NCI-H526 (cell line): ENCODE data around the gene PLPPR4.
"Not testable (repeated sequence)": the region's sequence is repeated elsewhere in the genome, so short reads cannot be mapped to it uniquely, and the experiment has no call there.

Experiments used
- DNase-seq, 2 experiments: peaks; one replicate each; lab custom pipeline; 2025; lab: John Stamatoyannopoulos, UW

PLPPR4 gene, protein sequence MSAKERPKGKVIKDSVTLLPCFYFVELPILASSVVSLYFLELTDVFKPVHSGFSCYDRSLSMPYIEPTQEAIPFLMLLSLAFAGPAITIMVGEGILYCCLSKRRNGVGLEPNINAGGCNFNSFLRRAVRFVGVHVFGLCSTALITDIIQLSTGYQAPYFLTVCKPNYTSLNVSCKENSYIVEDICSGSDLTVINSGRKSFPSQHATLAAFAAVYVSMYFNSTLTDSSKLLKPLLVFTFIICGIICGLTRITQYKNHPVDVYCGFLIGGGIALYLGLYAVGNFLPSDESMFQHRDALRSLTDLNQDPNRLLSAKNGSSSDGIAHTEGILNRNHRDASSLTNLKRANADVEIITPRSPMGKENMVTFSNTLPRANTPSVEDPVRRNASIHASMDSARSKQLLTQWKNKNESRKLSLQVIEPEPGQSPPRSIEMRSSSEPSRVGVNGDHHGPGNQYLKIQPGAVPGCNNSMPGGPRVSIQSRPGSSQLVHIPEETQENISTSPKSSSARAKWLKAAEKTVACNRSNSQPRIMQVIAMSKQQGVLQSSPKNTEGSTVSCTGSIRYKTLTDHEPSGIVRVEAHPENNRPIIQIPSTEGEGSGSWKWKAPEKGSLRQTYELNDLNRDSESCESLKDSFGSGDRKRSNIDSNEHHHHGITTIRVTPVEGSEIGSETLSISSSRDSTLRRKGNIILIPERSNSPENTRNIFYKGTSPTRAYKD

DNA sequence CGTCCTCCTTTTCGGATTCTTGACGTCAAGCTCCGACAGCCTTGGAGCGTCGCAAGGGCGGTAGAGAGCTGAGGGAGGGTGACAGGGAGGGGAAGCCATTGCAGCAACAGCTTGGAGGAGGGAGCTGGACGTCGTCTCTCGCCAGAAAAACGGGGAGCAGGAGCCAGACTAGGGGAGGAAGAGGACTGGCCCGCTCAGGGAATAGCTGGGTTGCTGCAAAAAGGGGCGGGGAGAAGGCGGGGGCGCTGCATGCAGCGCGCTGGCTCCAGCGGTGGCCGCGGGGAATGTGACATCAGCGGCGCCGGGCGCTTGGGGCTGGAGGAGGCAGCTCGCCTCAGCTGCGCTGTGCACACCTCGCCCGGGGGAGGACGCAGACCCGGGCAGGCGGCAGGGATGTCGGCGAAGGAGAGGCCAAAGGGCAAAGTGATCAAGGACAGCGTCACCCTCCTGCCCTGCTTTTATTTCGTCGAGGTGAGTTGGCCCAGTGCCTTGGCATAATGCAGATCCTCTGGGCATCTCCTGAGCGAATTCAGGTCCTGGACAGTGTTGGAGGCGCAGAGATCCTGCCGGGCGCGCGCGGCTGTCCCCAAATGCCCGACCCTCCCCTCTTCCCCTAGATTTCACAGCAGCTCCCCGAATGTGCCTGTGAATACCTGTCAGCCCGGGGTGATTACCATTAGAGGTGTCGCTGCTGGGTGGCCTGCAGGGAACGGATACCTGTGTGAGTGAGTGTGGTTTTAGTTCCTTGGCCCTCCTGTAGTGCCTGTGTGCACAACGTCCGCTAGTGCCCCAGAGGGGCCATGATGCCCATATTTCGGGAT is at the start of gene PLPPR4:
PLPPR4 (plus strand) TSS at position 292 of the 821 bp plus-strand sequence; CDS start at position 394, 102 bp downstream.
- peak; percentile 27 to 81 for DNase-seq

GRCh38 chr1:99216956-99217355 is 47.3 kb upstream of the PLPPR4 start:
- DNase-seq: peak; percentile 28 to 59

GRCh38 chr1:99217599-99217998 is 46.7 kb upstream of the PLPPR4 start:
- no peak for DNase-seq

GRCh38 chr1:99218572-99218971 is 45.7 kb upstream of the PLPPR4 start:
- no peak for DNase-seq

DNA sequence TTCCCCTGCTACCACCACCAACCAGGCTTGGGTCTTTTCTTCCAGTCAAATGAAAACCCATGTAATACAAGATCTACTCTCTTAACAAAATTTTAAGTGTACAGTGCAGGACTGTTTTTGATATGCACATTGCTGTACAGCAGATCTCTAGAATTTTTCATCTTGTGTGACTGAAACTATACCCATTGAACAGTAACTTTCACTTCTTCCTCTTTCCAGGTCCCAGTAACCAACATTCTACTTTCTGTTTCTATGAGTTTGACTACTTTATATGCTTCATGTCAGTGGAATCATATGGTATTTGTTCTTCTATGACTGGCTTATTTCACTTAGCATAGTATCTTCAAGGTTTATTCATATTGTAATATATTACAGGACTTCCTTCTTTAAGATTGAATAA is 45.3 kb upstream of the PLPPR4 start:
- DNase-seq: no peak

DNA sequence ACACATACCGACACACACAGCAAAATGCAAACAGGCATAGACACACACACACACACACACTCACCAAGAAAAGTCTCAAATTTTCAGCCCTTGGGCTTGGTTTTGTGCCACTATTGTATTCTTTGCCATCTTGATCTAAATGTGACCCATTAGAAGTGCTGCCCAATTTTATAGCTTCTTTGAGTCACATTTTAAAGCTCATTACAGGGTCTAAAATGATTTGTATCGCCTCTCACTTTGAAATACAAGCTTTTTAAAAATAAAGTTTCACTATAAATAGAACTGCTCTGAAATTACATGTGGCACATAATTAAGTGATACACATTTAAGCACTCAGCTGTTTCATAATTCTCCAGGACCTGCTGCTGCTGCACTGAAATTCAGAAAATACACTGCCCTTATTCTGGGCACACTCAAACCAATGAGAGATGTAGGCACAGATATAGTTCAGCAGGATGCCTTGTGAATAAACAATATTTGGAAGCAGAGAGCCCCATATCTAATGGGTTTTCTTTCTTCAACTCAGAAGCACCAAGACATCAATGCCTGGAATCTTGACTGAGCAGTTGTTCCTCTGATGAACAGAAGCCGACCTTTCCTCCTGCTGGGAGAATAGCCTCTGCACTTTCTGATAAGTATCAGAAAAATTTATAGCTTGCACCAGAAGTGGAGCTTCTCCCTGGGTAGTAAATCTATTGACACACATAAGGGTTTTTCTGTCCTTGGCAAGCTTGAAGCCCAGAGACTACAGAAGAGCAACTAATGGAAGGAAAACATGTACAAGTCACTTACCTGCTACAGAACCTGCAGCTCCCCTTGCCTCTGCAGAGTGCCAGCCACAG is 37.0 kb upstream of the PLPPR4 start:
- no peak for DNase-seq

DNA sequence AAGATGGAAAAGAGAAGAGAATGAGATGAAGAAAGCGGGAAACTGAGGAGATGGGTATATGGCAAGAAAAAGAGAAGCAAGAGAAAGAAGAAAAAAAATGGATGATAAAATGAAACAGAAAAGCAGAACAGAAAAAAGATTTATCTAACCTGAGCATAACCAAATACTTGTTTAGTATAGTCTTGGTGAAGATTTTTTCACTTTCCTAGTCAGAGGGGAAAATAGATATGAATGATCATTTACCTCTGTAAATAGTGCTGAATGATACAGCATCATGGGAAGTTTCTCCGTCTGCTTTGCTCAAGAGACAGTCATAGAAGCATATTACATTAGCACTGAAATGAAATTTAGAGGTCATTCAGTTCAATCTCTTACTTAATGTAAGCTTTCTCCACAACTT is 36.1 kb upstream of the PLPPR4 start:
- no peak for DNase-seq

DNA sequence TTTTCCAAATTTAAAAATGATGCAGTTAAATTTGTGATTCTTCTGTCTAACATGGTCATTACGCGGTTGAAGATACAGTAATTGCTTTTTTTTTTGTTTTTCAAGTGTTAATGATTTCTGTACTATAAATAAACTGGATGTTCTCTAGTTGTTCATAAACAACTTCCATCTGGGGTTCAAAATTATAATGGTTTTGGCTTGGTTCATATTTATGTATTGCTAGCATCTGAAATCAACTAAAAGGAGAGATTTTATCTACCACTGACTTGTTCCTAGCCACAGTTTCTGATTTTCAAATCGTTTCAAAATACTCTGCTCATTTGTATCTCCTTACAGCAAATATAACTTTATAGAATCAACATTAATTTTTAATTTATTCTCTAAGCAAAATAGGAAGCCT is 35.2 kb upstream of the PLPPR4 start:
- DNase-seq: no peak

DNA sequence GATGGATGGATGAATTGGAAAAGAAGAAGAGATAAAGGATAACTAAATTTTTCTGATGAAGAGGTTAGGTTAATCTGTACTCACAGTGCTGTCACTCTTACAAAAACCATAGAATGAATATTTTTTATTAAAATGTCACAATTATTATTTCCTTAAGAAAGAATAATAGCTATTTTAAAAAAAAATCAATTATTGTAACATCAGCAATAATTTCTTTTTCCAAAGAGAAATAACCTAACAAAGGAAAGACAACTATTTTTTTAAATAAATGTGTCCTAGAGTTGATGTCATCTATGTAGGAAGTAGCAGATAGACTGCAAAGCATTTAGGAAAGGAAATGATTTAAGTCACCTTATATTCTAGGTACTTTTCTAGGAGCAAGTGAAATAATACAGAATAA is 33.6 kb upstream of the PLPPR4 start:
- no peak for DNase-seq

- no peak for DNase-seq
These were observed 32.1 kb upstream of the PLPPR4 start for GRCh38 chr1:99232172-99232571.

GRCh38 chr1:99233446-99233845 is 30.8 kb upstream of the PLPPR4 start:
- no peak for DNase-seq

DNA sequence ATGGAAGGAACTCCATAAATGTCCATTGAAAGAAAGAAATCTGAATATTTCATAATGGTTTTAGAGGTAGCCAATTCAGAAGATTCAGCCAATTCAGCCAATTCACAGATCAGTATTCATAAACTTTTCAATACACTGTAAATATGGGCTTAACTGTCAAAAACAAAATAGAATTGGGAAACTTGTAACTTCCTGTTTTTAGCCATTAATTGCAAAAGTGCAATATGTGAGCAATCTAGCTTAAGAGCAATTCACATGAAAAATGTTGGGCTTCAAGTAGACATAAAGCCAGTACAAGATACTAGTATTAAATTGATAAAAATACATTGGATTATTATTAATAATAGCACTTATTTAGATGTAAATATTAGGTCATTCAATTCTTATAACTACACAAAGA is 27.5 kb upstream of the PLPPR4 start:
- no peak for DNase-seq

- DNase-seq: no peak
These were observed 24.6 kb upstream of the PLPPR4 start for GRCh38 chr1:99239690-99240089.

GRCh38 chr1:99240621-99241020 is 23.7 kb upstream of the PLPPR4 start:
- DNase-seq: no peak

DNA sequence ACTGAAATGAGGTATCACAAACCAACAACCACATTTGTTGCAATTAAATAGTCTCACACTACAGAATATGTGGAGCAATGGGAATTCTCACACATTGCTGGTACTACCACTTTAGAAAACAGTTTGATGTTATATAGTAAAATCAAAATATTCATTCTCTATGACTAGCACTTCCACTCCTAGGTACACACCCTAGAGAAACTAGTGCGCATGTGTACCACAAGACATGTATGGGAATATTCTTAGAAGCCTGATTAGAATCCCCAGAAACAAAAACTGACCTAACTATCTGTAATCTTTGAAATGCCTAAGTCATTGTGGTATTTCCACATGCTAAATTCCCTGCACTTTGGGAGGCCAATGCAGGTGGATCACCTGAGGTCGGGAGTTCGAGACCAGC is 18.1 kb upstream of the PLPPR4 start:
- DNase-seq: no peak

GRCh38 chr1:99247199-99247598 is 17.1 kb upstream of the PLPPR4 start:
- no peak for DNase-seq

DNA sequence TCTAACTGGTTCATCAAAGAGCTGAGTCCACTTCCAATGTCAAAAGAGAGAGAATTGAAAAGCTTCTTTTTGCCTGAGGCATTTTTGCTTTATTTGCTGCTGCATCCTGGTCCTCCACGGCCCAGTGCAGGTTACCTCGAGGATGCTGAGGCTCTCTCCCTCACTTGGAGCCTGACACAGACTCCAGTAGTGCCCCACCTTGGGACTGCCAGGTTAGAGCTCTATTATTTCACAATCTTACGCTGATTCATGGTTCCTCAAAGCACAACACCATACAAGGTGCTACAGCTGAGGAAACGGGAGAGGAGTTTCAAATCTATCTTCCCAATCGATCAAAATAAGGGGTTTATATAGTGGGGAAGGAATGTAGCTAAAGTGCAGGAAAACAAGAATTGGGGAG is 13.6 kb upstream of the PLPPR4 start:
- DNase-seq: no peak

DNA sequence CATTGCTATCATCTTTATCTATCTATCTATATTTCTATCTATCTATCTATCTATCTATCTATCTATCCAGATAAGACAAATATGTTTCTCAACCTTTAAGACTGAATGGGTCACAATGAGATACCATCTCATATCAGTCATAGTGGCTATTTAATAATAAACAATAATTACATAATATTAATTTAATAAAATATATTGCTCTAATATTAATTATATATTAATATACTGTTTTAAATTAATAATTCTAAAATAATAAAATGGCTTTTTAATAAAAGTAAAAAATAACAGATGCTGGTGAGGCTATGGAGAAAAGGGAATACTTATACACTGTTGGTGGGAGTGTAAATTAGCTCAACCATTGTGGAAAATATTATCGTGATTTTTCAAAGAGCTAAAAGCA is 13.0 kb upstream of the PLPPR4 start:
- no peak for DNase-seq

- no peak for DNase-seq
These were observed 11.7 kb upstream of the PLPPR4 start for GRCh38 chr1:99252630-99253029.

- DNase-seq: not testable (repeated sequence)
These were observed 3.9 kb upstream of the PLPPR4 start for GRCh38 chr1:99260402-99260801.

DNA sequence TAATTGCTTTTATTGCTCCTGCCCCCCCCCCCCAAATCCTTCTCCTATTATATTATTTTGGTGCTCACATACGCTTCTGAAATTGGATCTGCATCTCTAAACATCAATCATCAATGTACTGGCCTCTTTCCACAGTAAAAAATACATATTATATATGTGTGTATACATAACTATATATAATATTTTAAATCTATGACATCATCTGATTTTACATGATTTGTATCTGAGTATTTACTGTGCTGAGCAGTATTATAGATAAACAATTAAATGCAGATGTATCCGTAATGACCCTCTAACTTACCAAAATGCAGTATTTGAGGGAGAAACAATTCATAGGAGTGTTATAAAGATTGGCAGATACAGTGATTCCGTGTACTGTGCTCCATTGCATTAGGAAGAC is 832 bp downstream of the PLPPR4 start:
- DNase-seq: no peak

DNA sequence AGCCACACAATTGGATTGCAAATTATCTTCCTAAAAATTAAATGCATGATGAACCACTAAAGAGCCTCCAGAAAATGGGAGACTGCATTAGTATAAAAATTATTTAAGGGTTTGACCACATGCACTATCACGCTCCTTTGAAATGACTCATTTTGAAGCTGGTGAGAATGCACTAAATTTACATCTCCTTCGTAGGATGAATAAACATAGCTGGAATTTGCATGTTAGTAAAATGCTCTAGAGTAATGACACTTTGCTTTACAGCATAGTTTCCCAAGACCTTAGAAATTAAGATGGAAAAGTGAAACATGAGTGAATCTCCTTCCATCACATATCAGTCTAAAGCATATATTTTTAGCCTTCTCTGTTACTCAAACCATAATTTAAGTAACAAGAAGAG is 2.4 kb downstream of the PLPPR4 start:
- peak in 1 of 2 experiments; percentile 45 for DNase-seq
